Neural crest cell (in vitro differentiated cells): Measurements from ENCODE around the gene PEMT. TPM values are rescaled to one million over a fixed set of nuclear protein-coding genes. Genes with fewer than 3 reads are reported as not detected.

Experiments used
- DNase-seq: peaks from one replicate; pipeline ENCODE4 v3.0.0; 2021; ENCODE audit warnings: low read depth, mixed read lengths, low spot score
- H3K27ac Mint-ChIP-seq: one replicate; pipeline ENCODE4 v1.8.0; 2021; ENCODE audit warnings: mild to moderate bottlenecking, mixed read lengths; ENCODE audit not compliant: unreplicated experiment
- H3K27me3 Mint-ChIP-seq: 2 replicates; pipeline ENCODE4 v1.8.0; 2021; ENCODE audit warnings: low read depth, mild to moderate bottlenecking, mixed read lengths
- H3K36me3 Mint-ChIP-seq: 2 replicates; pipeline ENCODE4 v1.8.0; 2021; ENCODE audit warnings: low read depth, mild to moderate bottlenecking, mixed read lengths
- H3K4me1 Mint-ChIP-seq: 2 replicates; pipeline ENCODE4 v1.8.0; 2021; ENCODE audit warnings: mixed read lengths
- H3K4me3 Mint-ChIP-seq: one replicate; pipeline ENCODE4 v1.8.0; 2021; ENCODE audit warnings: mild to moderate bottlenecking, mixed read lengths
- H3K9me3 Mint-ChIP-seq: 2 replicates; pipeline ENCODE4 v1.8.0; 2021; ENCODE audit warnings: mixed read lengths
- total RNA-seq: library from RNA; stranded (reverse); gene quantifications from 2 replicates; pipeline ENCODE4 v1.2.1, GENCODE V29; 2021
- TF ChIP-seq, protein P1 (sequence below): fragments of 200-600 bp; sonication (generic); conservative IDR thresholded peaks from 2 replicates; pipeline ENCODE4 v1.5.0; 2021; ENCODE audit warnings: antibody characterized with exemption, mild to moderate bottlenecking

PEMT gene
- total RNA-seq, 1 donor from 2014 or later: 43.0 TPM

DNA sequence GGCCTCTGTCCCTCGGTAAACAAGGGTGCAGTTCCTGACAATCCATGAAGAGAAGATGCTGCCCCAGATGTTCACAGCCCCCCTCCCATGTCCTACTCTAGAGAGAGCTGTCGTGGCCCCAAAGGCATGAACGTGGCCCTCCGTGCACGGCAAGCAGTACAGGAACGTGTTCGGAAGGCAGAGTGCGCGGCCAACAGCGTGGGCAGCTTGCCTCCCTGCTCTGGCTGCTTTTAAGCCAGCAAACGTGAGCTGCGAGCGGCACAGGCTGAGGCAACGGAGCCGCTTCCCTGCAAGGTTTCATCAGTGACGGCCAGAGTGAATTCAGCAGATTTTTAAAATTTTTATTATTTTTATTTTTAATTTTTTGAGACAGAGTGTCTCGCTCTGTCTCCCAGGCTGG is 37.2 kb downstream of the PEMT start:
- DNase-seq: no peak
- Mint-ChIP-seq H3K9me3 (no peaks in the 10 kb centered on the region), H3K4me1 (peaks cover 10% of the 10 kb centered on the region), H3K27ac (no peak overlapping the region), H3K27me3 (no peaks in the 10 kb centered on the region), H3K4me3 (no peak overlapping the region), H3K36me3 (no peaks in the 10 kb centered on the region)
- TF ChIP-seq, protein P1, sequence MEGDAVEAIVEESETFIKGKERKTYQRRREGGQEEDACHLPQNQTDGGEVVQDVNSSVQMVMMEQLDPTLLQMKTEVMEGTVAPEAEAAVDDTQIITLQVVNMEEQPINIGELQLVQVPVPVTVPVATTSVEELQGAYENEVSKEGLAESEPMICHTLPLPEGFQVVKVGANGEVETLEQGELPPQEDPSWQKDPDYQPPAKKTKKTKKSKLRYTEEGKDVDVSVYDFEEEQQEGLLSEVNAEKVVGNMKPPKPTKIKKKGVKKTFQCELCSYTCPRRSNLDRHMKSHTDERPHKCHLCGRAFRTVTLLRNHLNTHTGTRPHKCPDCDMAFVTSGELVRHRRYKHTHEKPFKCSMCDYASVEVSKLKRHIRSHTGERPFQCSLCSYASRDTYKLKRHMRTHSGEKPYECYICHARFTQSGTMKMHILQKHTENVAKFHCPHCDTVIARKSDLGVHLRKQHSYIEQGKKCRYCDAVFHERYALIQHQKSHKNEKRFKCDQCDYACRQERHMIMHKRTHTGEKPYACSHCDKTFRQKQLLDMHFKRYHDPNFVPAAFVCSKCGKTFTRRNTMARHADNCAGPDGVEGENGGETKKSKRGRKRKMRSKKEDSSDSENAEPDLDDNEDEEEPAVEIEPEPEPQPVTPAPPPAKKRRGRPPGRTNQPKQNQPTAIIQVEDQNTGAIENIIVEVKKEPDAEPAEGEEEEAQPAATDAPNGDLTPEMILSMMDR: no peak

DNA sequence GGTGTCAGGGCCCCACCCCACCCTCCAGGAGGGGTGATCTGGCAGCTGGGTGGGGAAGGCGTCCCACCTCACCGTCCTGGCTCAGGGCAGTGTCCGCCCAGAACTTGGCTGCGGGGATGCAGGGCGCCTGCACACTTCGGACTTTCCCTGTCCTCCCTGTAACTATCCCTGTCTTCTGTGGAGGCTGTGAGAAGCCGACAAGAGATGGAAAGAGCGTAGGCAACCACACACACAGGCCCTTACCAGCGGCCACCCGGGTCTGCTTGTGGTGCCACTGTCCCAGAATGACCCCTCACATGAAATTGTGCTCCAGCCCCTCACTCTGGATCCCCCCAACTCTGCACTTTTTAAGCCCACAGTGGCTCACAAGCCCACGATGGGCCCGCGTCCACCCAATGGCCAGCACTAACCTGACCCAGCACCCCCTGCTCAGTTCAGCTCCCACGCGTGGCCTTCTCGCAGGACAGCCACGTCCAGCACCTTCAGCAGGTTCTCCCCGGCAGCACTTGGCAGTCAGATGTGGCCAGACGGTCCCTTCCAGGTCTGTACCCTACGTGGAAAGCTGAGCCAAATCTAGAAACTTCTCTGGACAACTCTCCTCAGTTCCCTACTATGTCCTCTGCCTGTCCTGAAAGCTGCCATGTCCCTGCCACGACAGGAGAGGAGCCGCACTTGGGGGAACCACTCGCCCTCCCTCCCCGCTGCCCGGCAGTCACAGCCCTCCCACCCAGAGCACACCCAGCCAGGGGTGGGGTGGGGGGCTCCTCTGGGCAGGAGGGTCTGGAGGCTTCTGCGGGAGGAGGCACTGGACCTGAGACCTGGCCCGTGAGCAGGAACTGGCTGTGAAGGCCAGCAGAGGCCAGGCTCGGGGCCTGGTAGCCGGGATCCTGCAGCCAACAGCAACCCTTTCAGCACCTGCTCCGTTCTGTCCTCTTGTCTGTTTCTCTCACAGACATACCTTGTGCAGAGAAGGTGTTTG is 38.0 kb downstream of the PEMT start:
- Mint-ChIP-seq H3K36me3 (no peaks in the 10 kb centered on the region), H3K4me3 (no peak overlapping the region), H3K27ac (peak overlapping the region; percentile 47), H3K9me3 (no peaks in the 10 kb centered on the region), H3K27me3 (no peaks in the 10 kb centered on the region), H3K4me1 (peaks cover 10% of the 10 kb centered on the region)
- TF ChIP-seq, protein P1: no peak
- no peak for DNase-seq

DNA sequence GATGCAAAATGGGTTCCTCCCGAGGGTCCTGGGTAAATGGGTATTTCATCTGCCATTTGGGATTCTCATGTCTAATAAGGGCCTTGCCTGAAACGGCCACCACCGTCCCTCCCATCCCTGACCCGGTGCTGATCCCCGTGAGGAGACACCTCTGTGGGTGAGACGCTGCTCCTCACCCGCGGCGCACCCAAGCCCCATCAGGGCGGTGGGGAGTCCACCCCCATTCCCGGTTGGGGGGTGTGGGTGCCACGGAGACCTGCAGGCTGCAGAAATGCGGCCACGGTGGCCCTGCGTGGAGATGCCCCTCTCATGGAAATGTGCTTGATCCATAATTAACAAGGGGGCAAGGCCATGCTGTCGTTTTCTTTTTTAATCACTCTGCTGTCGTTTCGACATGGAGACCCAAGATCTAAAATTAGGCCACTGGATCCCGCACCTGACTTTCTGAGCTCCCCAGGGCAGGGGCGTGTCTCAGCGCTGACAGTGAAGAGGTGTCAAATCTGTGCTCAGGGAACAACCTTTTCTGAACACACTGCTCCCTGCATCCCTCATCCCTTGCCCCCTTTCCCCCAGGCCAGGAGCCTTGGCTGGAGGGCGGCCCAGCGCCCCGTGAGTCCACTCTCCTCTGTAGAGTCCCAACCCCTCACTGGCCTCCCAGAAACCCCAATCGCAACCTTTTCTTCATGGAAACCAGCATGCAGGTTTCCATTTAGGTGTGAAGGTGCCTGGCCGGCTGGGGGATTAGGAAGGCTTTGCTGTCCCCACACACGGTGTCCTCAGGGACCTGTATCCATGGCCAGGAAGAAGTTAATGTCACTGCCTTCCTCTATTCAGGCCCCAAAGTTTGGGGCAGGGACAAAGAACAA is 38.9 kb downstream of the PEMT start:
- no peaks in the 10 kb centered on the region for H3K36me3 Mint-ChIP-seq
- DNase-seq: no peak
- TF ChIP-seq, protein P1: no peak

DNA sequence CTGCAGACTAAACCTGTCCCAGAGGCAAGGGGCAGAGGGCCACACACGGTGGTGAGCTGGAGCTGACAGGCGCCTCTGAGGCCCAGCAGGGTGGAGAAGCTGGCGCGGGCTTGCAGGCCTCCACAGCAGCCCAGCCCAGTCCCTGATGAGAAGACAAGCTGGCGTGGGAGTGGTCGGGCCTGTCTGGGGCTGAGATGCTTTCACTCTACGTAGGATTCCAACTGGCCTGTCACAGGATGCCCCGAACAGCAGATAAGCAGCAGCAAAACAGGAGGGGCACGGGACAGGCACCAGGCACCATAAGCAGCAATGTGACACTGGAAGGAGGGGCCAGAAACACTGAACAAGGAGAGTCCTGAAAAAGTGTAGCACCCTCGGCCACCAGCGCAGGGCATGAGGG is 40.1 kb downstream of the PEMT start:
- no peaks in the 10 kb centered on the region for H3K36me3 Mint-ChIP-seq
- no peak overlapping the region for H3K4me3 Mint-ChIP-seq
- H3K4me1 Mint-ChIP-seq: peaks cover 10% of the 10 kb centered on the region
- TF ChIP-seq, protein P1: no peak
- DNase-seq: no peak
- H3K27me3 Mint-ChIP-seq: no peaks in the 10 kb centered on the region
- no peak overlapping the region for H3K27ac Mint-ChIP-seq
- H3K9me3 Mint-ChIP-seq: no peaks in the 10 kb centered on the region

More for the DNA sequence above, 38.9 kb downstream of the PEMT start:
- no peaks in the 10 kb centered on the region for H3K9me3 Mint-ChIP-seq
- no peak overlapping the region for H3K4me3 Mint-ChIP-seq
- no peaks in the 10 kb centered on the region for H3K27me3 Mint-ChIP-seq
- peaks cover 10% of the 10 kb centered on the region for H3K4me1 Mint-ChIP-seq
- peak overlapping the region; percentile 35 for H3K27ac Mint-ChIP-seq

DNA sequence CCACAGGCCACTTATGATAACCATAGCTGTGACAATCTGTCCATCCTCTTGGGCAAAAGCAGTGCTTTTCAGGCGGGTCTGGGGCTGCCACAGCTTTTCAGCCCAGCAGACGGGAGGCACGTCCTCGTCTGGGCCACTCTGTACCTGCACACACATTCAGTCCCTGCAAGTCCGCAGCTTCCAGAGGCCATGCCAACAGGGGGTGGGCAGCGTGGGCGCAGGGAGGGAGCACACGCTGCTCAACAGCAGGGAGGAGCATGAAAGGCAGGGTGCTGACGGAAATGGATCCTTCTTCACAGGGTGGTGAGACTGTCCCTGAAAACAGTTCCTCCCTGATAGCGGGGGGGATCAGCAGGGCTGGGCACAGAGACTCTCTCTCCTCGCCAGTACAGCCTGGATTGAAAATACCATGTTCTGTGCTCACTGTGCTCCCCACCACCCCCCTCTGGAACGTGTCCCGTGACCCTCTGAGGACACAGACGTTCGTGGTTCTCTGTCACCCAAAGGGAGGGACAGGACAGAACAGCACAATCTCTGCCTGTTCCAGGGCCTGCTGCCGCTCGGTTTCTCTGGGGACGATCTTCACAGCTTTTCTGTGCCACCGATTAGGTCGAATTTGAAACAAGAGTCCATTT is 41.7 kb downstream of the PEMT start:
- no peak for DNase-seq
- no peak overlapping the region for H3K4me3 Mint-ChIP-seq
- no peaks in the 10 kb centered on the region for H3K9me3 Mint-ChIP-seq
- H3K27me3 Mint-ChIP-seq: no peaks in the 10 kb centered on the region
- H3K27ac Mint-ChIP-seq: no peak overlapping the region
- no peaks in the 10 kb centered on the region for H3K36me3 Mint-ChIP-seq
- peaks cover 10% of the 10 kb centered on the region for H3K4me1 Mint-ChIP-seq
- TF ChIP-seq, protein P1: no peak
